SKM-1 (cell line): ENCODE measurements around the gene MED26.
A peak's percentile ranks its signal among the peaks of the same experiment; 100 is the strongest.

ENCODE experiments used
- DNase-seq: peaks from one replicate; lab custom pipeline; 2025; ENCODE audit not compliant: unreplicated experiment; lab: John Stamatoyannopoulos, UW

The MED26 gene

GRCh38 chr19:16591803-16592556 is 36.0 kb downstream of the MED26 start:
- DNase-seq, result no peak

DNA sequence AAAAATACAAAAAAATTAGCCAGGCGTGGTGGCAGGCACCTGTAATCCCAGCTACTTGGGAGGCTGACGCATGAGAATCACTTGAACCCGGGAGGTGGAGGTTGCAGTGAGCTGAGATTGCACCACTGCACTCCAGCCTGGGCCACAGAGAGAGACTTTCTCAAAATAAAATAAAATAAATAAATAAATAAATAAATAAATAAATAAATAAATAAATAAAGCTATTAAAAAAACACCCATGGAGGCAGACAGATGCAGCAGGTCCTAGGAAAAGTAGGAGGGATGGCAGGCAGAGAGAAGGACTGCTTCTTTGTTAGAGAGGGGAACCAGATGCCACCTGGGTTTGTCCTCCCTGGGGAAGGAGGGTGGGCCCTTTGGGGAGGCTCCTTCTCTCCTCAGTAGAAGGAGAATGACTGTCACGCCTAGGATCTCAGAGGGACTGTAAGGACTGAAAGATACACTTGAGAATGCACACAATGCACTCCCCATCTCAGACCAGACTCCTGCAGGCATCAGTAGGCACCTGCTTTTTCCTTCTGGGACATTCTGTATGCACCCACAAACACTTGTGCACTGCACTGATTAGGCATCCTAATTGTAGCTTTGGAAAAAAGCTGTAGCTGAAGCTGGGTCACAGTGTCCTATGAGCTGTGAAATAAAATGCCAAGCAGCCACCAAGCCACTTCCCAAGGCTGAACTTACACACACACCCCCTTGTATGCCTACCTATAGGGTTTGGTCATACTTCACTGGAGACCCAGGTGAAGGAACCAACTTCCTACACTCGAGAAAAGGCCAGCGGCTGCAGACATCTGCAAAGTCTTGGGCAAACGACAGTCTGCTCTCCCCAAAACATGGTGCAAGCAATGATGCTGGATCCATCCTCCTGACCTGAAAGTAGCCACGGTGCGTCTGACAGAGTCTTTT is 36.9 kb downstream of the MED26 start:
- no peak for DNase-seq

GRCh38 chr19:16589917-16590316 is 38.1 kb downstream of the MED26 start:
- DNase-seq, result no peak

DNA sequence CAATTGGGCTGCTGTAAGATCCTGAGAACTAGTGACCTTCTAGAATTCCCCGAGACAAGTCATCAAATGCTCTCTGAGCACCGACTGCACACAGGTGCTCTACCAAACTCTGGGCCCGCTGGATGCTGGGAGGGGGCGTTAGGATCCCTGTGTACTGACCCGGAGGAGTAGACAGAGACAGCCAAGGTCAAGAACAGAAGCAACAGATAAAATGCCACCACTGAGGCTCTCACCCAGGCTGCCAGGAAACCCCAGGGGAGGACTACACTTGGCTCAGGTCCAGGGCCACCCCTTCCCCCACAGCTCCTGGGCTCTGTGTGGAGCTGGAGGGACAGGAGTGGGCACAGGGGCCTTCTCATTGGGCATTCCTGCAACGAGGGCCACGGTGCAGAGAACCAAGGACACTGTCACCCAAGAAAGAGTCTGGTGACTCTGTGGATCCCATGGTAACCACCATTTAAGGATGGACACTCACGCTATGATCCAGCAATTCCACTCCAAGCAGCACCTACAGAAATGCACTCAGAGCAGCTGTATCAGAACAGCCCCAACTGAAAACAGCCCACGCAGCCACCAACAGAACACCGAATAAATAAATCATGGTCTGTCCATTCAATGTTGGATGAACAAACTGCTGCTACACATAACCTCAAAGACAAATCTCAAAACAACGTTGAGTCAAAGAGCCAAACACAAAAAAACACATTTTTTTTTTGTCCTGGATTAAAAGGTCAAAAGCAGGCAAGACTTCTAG is 39.0 kb downstream of the MED26 start:
- DNase-seq, result no peak

DNA sequence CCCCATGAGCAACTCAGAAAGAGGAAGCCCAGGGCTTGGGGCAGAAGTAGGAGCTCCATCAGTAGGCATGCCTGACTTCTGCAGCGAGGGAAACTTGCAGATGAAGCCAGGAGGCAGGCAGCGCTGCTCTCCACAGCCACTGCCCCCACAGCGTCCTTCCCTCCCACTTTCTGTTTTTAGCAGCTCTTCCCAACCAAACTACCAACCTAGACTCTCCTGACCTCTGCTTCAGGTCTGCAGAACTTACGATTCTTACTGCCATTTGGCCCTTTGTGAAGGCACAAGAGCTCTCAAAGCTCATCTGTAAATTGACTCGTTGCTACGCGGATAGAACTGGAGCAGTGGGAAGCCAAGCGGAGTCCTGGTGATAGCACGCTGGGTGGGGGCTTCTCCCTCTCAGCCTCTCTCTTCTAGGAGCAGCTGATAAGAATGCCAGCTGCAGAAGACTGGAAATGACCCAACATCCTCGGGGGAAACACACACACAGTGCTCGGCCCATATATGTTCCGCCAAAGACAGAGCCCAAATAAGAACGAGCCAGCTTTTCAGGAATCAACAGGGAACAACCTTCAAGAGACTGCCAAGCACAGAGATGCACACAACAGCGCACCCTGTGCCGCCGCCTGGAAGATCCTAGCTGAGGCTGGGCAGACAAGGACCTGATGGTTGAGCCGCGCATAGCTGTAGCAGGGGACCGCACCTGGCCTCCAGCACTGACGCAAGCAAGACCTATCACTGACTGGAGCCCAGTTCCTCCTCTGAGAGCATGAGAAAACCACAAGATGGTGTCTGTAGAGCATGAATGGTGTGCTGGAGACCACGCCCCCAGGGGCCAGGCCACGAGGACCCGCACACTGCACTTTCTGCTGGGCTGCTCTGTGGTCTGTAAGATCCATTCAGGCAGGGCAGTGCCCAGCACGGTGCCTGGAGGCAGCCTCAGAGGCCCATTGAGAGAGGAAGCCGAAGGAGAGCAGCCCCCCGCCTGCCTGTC is 39.9 kb downstream of the MED26 start:
- DNase-seq, result peak; percentile 82

DNA sequence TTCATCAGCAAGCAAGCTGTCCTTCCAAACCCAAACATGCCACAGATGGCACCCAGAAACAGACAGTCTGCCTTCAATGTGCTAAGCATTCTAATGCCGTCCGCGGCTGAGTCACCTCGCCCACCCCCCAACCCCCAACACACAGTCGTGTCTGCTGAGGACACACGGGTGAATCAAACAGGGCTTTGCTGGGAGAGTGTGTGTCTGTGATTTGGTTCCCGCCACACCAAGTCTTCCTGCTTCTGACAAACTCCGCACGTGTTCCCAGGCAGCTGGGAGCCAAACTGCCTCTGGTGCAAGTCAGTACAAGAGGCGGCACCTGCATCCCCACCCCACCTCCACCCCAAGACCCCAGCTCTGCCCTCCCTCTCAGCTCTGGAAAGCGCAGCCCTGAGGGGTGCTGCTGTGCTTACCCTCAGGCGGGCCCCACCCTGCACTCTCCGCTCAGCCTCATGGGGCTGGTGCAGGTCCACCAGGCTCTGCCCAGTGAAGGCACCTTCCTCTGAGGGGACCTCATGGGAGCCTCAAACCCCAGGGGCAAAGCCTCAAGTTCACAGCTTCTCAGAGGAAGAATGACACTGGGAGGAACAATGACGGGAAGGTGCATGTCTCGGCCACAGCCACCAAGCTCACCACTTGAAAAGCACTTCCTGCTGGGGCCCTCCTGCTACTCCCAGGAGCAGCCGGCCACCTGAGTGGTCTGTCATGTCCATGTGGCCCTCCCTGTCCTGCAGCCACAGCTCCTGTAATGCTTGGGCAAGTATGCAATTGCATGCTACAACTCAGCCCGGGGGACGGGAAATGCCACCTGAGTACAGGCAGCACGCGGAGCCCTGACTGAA is 40.8 kb downstream of the MED26 start:
- DNase-seq, result peak; percentile 82

DNA sequence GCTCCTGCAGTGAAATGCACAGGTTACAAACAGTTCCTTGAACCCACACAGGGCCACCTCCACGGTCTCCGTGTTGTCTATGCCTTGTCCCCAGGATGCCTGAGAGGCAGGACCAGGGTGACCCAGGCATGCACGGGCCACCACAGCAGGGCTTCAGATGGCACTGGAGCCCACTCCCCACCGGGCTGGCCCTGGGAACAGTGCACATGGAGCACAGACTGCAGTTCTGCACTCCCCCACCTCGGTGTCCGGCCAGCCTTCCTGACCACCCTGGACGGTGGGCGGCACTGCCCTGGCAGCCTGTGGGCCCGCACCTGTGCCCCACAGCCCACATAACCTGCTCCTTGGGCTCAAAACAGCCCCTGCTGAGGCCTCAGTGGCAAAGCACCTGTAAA is 41.5 kb downstream of the MED26 start:
- DNase-seq, result no peak

DNA sequence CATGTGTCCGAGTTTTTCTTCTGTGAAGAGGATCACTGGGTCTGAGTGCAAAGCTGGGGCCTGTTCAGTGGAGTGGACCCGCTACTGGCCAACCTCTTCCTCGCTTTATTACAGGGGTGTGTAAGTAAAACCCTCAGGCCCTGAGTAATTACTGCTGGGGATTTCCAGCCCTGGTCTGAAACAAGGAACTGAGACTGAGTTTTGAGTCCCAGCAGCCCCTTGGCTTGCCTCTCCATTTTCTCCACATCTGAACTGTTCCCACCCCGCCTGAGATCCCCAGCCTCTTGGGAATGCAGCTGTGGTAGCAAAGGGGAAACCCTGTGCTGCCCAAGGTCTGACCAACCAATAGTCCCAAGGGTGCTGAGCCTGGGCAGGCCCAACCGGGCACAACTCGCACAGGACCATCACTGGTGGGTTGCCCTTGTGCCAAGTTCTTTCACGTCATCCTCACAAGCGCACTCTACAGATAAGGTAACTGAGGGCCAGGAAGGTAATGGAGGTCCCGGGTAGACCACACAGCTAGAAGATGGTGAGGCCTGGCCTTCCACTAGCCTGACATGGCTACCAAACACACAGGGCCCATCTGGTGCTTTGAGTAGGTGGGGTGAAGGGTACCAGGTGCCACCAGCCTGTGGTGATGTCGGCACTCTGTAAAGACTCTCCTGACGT is 42.1 kb downstream of the MED26 start:
- no peak for DNase-seq

DNA sequence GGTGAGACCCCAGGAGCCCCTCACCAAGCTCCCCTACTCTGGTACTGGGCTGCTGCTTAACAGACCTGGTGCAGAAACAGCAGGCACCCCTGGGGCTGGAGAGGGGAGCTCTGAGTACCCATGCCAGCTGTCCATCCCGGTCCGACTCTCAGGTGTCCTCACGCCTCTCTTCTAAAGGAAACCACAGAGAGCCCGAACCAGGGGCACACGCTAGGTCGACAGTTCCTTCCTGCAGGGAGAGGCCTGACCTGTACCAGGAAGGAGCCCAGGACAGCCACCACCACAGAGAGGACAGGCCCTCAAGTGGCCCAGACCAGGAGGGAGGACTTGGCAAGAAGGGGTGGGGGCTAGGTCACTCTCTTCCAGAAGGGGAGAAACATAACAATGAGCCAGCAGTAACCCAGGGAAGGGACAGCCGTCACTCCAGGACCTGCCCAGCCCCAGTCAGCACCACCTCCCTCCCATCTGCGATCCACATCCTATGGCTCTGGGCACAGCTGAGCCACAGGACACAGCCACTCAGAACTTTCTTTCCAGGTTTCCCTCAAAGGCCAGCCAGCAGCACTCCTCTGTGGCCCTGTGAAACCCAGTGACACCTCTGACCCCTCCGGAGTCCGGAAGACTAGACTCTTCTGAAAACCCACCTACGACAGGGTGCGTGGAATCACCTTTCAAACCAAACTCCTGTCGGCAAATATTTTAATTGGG is 42.8 kb downstream of the MED26 start:
- no peak for DNase-seq

DNA sequence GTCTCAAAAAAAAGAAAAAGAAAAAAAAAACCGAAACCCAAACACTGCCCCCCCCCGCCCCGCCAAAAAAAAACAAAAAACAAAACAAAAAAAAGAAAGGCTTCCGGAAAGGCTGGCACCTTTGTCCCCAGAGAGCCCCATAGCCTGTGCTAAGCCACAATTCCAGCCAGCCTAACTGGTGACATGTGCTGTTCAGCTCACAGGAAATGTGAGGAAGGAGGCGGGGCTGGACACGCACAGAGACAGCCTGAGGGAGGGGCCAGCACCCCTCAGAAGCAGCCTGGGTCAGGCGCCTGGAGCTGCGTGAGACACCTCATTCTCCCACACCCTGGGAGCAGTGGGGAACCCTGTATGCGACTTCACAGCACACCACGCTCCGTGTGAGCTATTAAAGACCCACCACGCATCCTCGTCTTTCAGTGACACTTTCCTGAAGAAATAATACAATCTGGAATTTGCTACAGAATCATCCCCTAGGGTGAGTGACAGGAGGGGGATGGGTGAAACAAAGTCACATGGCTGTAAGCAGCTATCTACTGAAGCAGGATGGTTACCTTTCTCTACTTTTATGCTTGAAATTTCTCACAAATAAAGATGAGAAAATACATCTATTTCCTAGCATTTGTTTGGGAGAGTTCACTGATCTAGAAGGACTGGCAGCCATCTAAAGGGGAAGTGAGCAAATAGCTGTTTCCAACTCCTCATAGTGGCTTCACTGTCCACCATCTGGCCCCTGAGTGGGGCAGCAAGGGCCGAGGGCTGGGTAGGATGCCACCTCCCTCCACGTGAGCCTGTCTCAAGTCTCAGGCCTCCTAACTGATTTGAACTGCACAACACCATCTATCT is 43.5 kb downstream of the MED26 start:
- peak; percentile 54 for DNase-seq

DNA sequence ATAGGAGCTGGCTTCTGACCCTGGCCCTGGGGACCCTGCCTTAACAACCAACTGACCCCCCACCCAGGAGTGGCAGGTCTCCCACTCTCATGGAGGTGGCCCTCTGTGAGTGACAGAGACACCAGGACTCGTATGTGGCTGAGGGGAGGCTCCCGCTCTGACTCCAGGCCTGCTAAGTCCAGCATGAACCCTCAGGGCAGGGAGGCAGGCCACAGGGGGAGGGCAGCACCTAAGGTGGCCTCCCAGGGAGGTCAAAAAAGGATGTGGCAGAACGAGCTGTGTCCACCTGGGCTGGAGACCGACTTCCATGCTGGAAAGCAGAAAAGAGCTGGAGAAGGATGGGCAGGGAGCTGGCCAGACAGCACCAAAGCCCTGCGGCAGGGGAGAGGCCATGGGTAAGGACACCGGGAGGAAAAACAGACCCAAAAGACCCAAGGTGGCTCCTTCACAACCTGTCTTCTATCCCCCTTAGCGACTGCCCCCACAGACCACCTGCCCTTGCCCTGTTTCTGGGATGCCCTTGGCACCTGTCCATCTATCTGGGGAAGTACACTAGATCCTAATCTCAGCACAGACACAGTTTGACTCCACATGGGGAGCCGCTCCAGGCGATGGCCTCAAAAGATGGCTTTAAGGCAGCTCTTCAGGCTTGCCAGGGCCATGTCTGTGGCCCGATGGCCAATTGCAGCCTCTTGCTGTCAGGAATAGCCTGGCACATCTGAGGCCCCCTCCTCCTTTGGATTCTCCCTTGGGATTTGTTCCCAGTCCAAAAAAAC is 45.3 kb downstream of the MED26 start:
- DNase-seq, result no peak

DNA sequence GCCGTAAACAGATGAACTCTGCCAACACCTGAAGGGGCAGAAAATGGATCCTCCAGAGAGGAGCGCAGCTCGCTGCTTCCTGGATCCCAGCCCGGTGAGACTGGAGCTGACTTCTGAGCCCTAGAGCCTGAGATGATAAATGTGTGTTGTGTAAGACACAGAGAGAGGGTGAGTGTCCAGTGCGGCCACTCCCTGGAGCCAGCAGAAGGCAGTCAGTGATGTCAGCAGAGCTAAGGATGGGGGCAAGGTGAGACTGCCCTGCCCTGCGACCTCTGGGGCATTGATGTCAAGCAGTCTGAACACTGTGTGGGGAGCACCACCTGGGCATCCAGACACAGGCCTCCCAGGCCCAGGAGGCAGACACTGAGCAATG is 46.0 kb downstream of the MED26 start:
- DNase-seq, result no peak

DNA sequence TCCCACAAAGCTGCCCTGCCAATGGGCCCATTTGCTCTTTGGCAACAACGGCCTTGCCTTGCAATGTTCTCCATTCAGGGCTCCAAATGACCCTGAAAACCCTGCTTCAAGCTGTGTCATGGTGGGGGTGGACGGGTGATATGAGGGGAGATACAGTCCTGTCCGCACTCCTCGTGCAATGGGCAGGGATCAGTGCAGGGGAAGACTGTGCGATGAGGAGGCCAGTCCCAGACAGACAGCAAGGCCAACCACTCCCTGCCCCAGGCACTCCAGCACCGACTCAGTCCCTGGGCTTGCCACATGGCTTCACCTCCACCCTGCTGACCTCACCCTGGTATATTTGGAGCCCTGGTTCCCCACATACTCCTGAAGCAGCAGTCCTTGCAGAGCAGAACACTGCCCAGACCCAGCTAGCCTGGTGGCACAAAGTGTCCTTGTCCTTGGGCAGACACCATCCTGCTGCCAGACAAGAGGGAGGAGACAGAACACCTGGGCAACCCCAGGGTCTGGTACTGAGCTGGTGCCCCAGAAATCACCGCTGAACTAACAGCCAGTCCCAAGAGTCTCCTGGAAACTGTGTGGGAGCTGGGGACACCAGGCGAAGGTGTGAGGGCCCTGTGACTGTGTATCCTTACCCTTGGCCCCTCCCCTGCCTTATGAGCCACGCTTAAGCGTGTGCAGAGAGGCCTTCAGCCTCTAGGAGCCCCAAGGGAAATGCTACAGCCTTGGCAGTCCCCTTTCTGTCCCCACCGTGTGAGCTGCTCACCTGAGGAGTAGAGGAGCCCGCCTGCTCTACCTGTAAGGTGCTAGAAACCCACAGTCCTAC is 46.6 kb downstream of the MED26 start:
- DNase-seq, result no peak

DNA sequence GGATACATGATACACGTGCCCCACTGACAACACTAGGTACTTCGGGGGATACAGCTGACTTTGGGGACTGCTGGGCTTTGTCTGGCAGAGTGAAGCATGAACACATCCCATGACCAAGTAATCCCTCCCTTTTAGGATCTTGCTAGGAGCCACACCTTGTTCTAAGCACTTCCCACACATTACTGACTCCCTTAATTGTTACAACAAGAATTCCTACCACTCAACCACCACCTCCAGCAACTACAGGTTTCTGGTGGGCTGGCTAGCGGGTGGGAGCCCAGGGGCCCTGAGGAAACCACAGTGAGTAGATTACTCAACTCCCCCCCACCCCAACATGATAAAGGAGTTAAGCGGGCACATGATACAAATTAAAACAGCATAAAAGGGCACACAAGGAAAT is 48.6 kb downstream of the MED26 start:
- no peak for DNase-seq

DNA sequence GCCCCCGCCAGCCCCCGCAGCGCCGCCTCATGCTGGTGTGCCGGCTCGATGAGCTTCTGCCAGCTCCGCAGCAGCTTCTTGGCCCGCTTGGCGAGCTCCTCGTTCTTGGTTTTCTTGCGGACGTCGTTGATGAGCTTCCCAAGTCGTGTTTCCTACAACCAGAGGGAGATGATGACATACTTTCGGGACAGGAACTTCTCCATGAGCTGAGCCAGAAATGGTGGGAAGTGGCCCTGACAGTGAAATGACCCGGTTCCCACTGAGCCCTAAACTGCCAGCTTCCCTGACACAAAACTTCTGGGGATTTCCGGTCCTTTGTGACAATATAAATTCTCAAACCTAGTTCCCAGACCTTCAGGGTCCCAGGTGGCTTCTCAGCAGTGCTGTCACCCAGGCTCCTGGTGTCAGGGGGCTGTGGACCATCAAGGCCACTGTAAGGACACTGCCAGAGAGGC is 50.4 kb downstream of the MED26 start:
- no peak for DNase-seq
